Stimulated activated naive CD4-positive, alpha-beta T cell treated with Interleukin-2 at 50 U/mL for 16 hours (primary cell): Measurements from ENCODE around the gene FAM174C.

Source experiments
- DNase-seq: peaks from one replicate; lab custom pipeline; 2025; lab: John Stamatoyannopoulos, UW

The FAM174C gene

GRCh38 chr19:1321539-1321938 is 46.2 kb downstream of the FAM174C start:
- DNase-seq = no peak

GRCh38 chr19:1322198-1322981 is 47.1 kb downstream of the FAM174C start:
- DNase-seq = no peak

- DNase-seq = no peak
These were observed 49.0 kb downstream of the FAM174C start for GRCh38 chr19:1324249-1324805.

GRCh38 chr19:1324806-1325567 is 49.7 kb downstream of the FAM174C start:
- DNase-seq = no peak

GRCh38 chr19:1325568-1326294 is 50.4 kb downstream of the FAM174C start:
- no peak for DNase-seq

GRCh38 chr19:1327125-1327524 is 51.8 kb downstream of the FAM174C start:
- no peak for DNase-seq
